Ascending aorta (tissue), 2 donors: Measurements from ENCODE around the gene YWHAG. TPM values are rescaled to one million over a fixed set of nuclear protein-coding genes. Genes with fewer than 3 reads are reported as not detected.
"Not testable (repeated sequence)": the region's sequence is repeated elsewhere in the genome, so short reads cannot be mapped to it uniquely, and the experiment has no call there.

Experiments used
- DNase-seq, 2 donors: peaks; one replicate each; pipeline ENCODE4 v3.0.0-alpha.2; 2019; ENCODE audit warnings: low spot score in 2 of 2
- H3K27ac ChIP-seq, 2 donors: fragments of 200-600 bp; sonication (generic); one replicate each; pipeline ENCODE4 v1.5.1; 2016 to 2017; ENCODE audit warnings: mild to moderate bottlenecking in 1 of 2
- H3K27me3 ChIP-seq: fragments of 200-600 bp; sonication (generic); one replicate; pipeline ENCODE4 v1.5.1; 2017
- H3K36me3 ChIP-seq, 2 donors: fragments of 200-600 bp; sonication (generic); one replicate each; pipeline ENCODE4 v1.5.1; 2016
- H3K4me1 ChIP-seq, 2 donors: fragments of 200-600 bp; sonication (generic); one replicate each; pipeline ENCODE4 v1.5.1; 2016 to 2017; ENCODE audit warnings: mild to moderate bottlenecking in 1 of 2
- H3K4me3 ChIP-seq, 2 donors: fragments of 200-600 bp; sonication (generic); one replicate each; pipeline ENCODE4 v1.5.1; 2016 to 2017; ENCODE audit warnings: mild to moderate bottlenecking in 1 of 2
- H3K9me3 ChIP-seq, 2 donors: fragments of 200-600 bp; sonication (generic); one replicate each; pipeline ENCODE4 v1.5.1; 2016
- CTCF ChIP-seq, 3 experiments: fragments of 200-600 bp in 2 of 3; fragments of 450-650 bp in 1 of 3; sonication (generic) in 2 of 3; IDR thresholded peaks; one replicate each; pipeline ENCODE4 v1.5.1; 2016 to 2019; ENCODE audit warnings: antibody characterized with exemption in 3 of 3, mild to moderate bottlenecking in 1 of 3, moderate library complexity in 1 of 3
- intact Hi-C: fragments of 100-400 bp; cut with DNase I; formaldehyde crosslinking; loops from one replicate; pipeline ENCODE4 v1.15.1; 2023
- total RNA-seq: library from RNA; depleted of rRNA; stranded (reverse); fragments of >200 nt; gene quantifications from one replicate; pipeline ENCODE4 v1.1.0, GENCODE V29; 2016

The YWHAG gene
- total RNA-seq, 1 donor from 2014 or later, result 83.0 TPM

GRCh38 chr7:76336094-76336493 lies 22.7 kb downstream of the YWHAG start:
- intact Hi-C loops, result no loop called here
- TF ChIP-seq CTCF (IDR thresholded peaks at IDR 0.05), result no peak

GRCh38 chr7:76335417-76335816 lies 23.4 kb downstream of the YWHAG start:
- DNase-seq, H3K9me3 ChIP-seq, H3K27me3 ChIP-seq, intact Hi-C loops, H3K27ac ChIP-seq, H3K4me3 ChIP-seq, H3K36me3 ChIP-seq: not testable (repeated sequence)
- H3K4me1 ChIP-seq, result peaks cover 17 to 64% of the 10 kb centered on the region in 2 donors

More at GRCh38 chr7:76336094-76336493, 22.7 kb downstream of the YWHAG start:
- Histone ChIP-seq H3K36me3 (no peaks in the 10 kb centered on the region), H3K4me3 (no peak overlapping the region), H3K4me1 (peaks cover 22 to 70% of the 10 kb centered on the region in 2 donors), H3K27ac (no peak overlapping the region), H3K9me3 (no peaks in the 10 kb centered on the region), H3K27me3 (no peaks in the 10 kb centered on the region)
- no peak for DNase-seq

GRCh38 chr7:76334320-76334967 lies 24.3 kb downstream of the YWHAG start:
- Histone ChIP-seq H3K27ac (peak overlapping the region in 1 of 2 donors; percentile 66), H3K36me3 (peaks cover 2 to 5% of the 10 kb centered on the region in 2 donors), H3K27me3 (no peaks in the 10 kb centered on the region), H3K4me3 (no peak overlapping the region), H3K4me1 (peaks cover 14 to 54% of the 10 kb centered on the region in 2 donors), H3K9me3 (no peaks in the 10 kb centered on the region)
- intact Hi-C loops, result no loop called here
- TF ChIP-seq CTCF (IDR thresholded peaks at IDR 0.05), result no peak
- no peak for DNase-seq

- TF ChIP-seq CTCF (IDR thresholded peaks at IDR 0.05), result no peak
- peak in 1 of 2 donors; percentile 78 for DNase-seq
- no peak overlapping the region for H3K4me3 ChIP-seq
- no peaks in the 10 kb centered on the region for H3K9me3 ChIP-seq
- peak overlapping the region; percentile 61 to 66 for H3K27ac ChIP-seq
- H3K36me3 ChIP-seq, result peaks cover 9 to 14% of the 10 kb centered on the region in 2 donors
- intact Hi-C loops, result no loop called here
- H3K4me1 ChIP-seq, result peaks cover 11 to 47% of the 10 kb centered on the region in 2 donors
- H3K27me3 ChIP-seq, result no peaks in the 10 kb centered on the region
Observed at GRCh38 chr7:76333511-76334101, 25.2 kb downstream of the YWHAG start.

- intact Hi-C loops, result no loop called here
- H3K9me3 ChIP-seq, result no peaks in the 10 kb centered on the region
- no peaks in the 10 kb centered on the region for H3K27me3 ChIP-seq
- no peak for DNase-seq
- no peak overlapping the region for H3K4me3 ChIP-seq
- TF ChIP-seq CTCF (IDR thresholded peaks at IDR 0.05), result no peak
- H3K36me3 ChIP-seq, result peaks cover 16 to 24% of the 10 kb centered on the region in 2 donors
- H3K27ac ChIP-seq, result peak overlapping the region in 1 of 2 donors; percentile 17
- peaks cover 10 to 34% of the 10 kb centered on the region in 2 donors for H3K4me1 ChIP-seq
Observed at GRCh38 chr7:76332078-76332477, 26.7 kb downstream of the YWHAG start.

- H3K9me3 ChIP-seq, result no peaks in the 10 kb centered on the region
- H3K4me3 ChIP-seq, result no peak overlapping the region
- no peaks in the 10 kb centered on the region for H3K27me3 ChIP-seq
- intact Hi-C loops, result no loop called here
- TF ChIP-seq CTCF (IDR thresholded peaks at IDR 0.05), result no peak
- H3K27ac ChIP-seq, result no peak overlapping the region
- H3K36me3 ChIP-seq, result peaks cover 21 to 33% of the 10 kb centered on the region in 2 donors
- H3K4me1 ChIP-seq, result peaks cover 15 to 44% of the 10 kb centered on the region in 2 donors
- DNase-seq, result no peak
Observed at GRCh38 chr7:76330673-76331072, 28.1 kb downstream of the YWHAG start.
